AG08395 (cell line): Measurements from ENCODE around the gene VPS54.

Experiments used
- DNase-seq: peaks from one replicate; pipeline ENCODE4 v3.0.0; 2012; ENCODE audit warnings: mixed read lengths, low spot score

VPS54 gene

GRCh38 chr2:64019083-64019974 is at the start of gene VPS54:
VPS54 (minus strand) TSS chr2:64019428; CDS start chr2:63983999, 35,429 bp downstream.
- peak; percentile 69 for DNase-seq

- DNase-seq = no peak
Measured at GRCh38 chr2:64067326-64067725, 48.1 kb upstream of the VPS54 start.

GRCh38 chr2:64065516-64065915 is 46.3 kb upstream of the VPS54 start:
- no peak for DNase-seq

- peak; percentile 12 for DNase-seq
Measured at GRCh38 chr2:64063924-64064331, 44.7 kb upstream of the VPS54 start.

GRCh38 chr2:64063454-64063853 is 44.2 kb upstream of the VPS54 start:
- DNase-seq = no peak

GRCh38 chr2:64062840-64063239 is 43.6 kb upstream of the VPS54 start:
- DNase-seq = no peak

- no peak for DNase-seq
Measured at GRCh38 chr2:64059270-64059669, 40.0 kb upstream of the VPS54 start.

- DNase-seq = no peak
Measured at GRCh38 chr2:64056021-64056420, 36.8 kb upstream of the VPS54 start.

GRCh38 chr2:64054161-64054915 is 35.1 kb upstream of the VPS54 start:
- DNase-seq = no peak

- no peak for DNase-seq
Measured at GRCh38 chr2:64052463-64053241, 33.4 kb upstream of the VPS54 start.

GRCh38 chr2:64049633-64050220 is 30.5 kb upstream of the VPS54 start:
- peak; percentile 71 for DNase-seq

- DNase-seq = no peak
Measured at GRCh38 chr2:64045938-64046337, 26.7 kb upstream of the VPS54 start.

- no peak for DNase-seq
Measured at GRCh38 chr2:64040161-64040560, 20.9 kb upstream of the VPS54 start.

- DNase-seq = peak; percentile 69
Measured at GRCh38 chr2:64036034-64036705, 16.9 kb upstream of the VPS54 start.

GRCh38 chr2:64035072-64035942 is 16.1 kb upstream of the VPS54 start:
- DNase-seq = no peak

- DNase-seq = no peak
Measured at GRCh38 chr2:64029116-64029665, 10.0 kb upstream of the VPS54 start.

GRCh38 chr2:64025741-64026140 is 6.5 kb upstream of the VPS54 start:
- DNase-seq = no peak

- DNase-seq = no peak
Measured at GRCh38 chr2:64024259-64024949, 5.2 kb upstream of the VPS54 start.

GRCh38 chr2:64023485-64024258 is 4.4 kb upstream of the VPS54 start:
- DNase-seq = no peak
